Measurements from ENCODE around the gene ITIH4. TPM values are rescaled to one million over a fixed set of nuclear protein-coding genes. Genes with fewer than 3 reads are reported as not detected.

The ITIH4 gene
- total and polyA plus RNA-seq, 10 of the 15 experiments (the other 5 are each of a cell fraction or from before 2014, with no cell fraction given): 0.64 to 4.1 (median 1.3) TPM

DNA sequence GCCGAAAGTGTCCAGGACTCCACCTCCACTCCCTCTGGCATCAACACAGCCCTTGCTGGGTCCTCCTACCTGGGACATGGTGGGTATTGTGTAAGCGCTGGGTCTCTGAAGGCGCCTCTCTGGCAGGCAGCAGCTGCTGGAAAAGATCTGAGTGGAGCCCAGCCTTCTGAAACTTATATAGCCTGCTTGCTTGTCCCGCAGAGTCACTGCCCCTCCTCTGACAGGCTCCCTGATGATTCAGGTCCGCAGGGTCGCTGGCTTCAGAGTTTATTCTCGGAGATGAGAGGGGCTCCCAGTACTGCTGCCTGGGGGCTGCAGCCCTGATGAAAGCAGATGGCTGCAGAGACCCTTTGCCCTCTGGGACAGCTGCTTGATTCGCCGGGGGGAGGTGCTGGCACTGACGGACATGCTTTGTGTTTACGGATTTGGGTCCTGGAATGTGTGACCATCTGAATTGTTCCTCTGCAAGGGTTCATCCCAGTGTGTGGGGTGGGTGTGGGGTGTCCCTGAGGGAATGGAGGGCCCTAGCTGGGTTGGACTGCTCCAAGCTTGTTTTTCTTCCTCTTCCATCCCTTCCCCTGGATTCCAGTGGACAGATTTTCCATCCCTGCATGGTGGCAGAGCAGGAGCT is 4.5 kb upstream of the ITIH4 start, which contains the start of gene MUSTN1:
Gene MUSTN1, minus strand, starts transcription at position 149 of the 631 bp plus-strand sequence. Its CDS starts 71 bp downstream, at position 78.
- intact Hi-C loops (cut with micrococcal nuclease; ENCODE audit: unreplicated experiment) (no loop called here), in situ Hi-C loops (cut with MboI) (no loop called here)
- ChIA-PET POLR2A (no interaction called here), RAD21 (ENCODE audit: unreplicated experiment) (no interaction called here), CTCF (interaction anchor here (1.0 kb wide), 1 partner anchor 14 kb away, joined by 3 read pairs; no protein-coding TSS in a partner anchor), SMC1A (ENCODE audit: uncharacterized antibody, unreplicated experiment) (no interaction called here)
- H2AFZ ChIP-seq (ENCODE audit: control insufficient read depth, low read depth, low read length): no peak within 1 kb of the TSS
- H3K9ac ChIP-seq (ENCODE audit: control insufficient read depth, insufficient read depth, low read length): no peak within 1 kb of the TSS
- H3K4me2 ChIP-seq (ENCODE audit: control insufficient read depth, insufficient read depth): no peak within 1 kb of the TSS
- H3K79me2 ChIP-seq (ENCODE audit: control insufficient read depth, insufficient read depth, low read length): no peaks in the 10 kb centered on the region
- TF ChIP-seq, protein P1, sequence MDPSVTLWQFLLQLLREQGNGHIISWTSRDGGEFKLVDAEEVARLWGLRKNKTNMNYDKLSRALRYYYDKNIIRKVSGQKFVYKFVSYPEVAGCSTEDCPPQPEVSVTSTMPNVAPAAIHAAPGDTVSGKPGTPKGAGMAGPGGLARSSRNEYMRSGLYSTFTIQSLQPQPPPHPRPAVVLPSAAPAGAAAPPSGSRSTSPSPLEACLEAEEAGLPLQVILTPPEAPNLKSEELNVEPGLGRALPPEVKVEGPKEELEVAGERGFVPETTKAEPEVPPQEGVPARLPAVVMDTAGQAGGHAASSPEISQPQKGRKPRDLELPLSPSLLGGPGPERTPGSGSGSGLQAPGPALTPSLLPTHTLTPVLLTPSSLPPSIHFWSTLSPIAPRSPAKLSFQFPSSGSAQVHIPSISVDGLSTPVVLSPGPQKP (IDR thresholded peaks at IDR 0.05; ENCODE audit: low read depth, low read length): no peak
- TF ChIP-seq JUND (IDR thresholded peaks at IDR 0.05; ENCODE audit: low read depth, low read length) (no peak), CBX5 (IDR thresholded peaks at IDR 0.05; ENCODE audit: low read depth) (no peak), IKZF2 (IDR thresholded peaks at IDR 0.05) (no peak), ZNF622 (IDR thresholded peaks at IDR 0.05) (no peak)
- no peaks in the 10 kb centered on the region for H3K9me3 ChIP-seq (replicated peaks; ENCODE audit: control insufficient read depth, insufficient read depth, low read length)
- H3K4me1 ChIP-seq (ENCODE audit: control insufficient read depth, insufficient read depth, low read length): no peaks in the 10 kb centered on the region; the same call in 1 of the 2 replicates
- WGBS (ENCODE audit: insufficient coverage, insufficient replicate concordance, low lambda C conversion rate, missing lambda C conversion rate): 94% methylated on average over 10 of the region's 11 CpGs
- FAIRE-seq: no peak
- no peak for DNase-seq (ENCODE audit: low read depth, low spot score)
- no peak within 1 kb of the TSS for H3K27ac ChIP-seq (ENCODE audit: control insufficient read depth, insufficient read depth)
- no peaks in the 10 kb centered on the region for H4K20me1 ChIP-seq (ENCODE audit: control insufficient read depth, insufficient read depth)
- BruUV-seq (replicated peaks): no TSS peak
- H3K27me3 ChIP-seq (replicated peaks in 1 of 2; ENCODE audit: control insufficient read depth in 2 of 2, insufficient read depth in 2 of 2, low read length in 1 of 2): no peaks in the 10 kb centered on the region
- ATAC-seq: no peak
- H3K36me3 ChIP-seq (ENCODE audit: control insufficient read depth in 2 of 2, insufficient read depth in 2 of 2, low read length in 1 of 2): peaks cover under 1 to 2% of the 10 kb centered on the region in 2 experiments; a peak in 3 of 4 replicates
- H3K4me3 ChIP-seq: no peak within 1 kb of the TSS

DNA sequence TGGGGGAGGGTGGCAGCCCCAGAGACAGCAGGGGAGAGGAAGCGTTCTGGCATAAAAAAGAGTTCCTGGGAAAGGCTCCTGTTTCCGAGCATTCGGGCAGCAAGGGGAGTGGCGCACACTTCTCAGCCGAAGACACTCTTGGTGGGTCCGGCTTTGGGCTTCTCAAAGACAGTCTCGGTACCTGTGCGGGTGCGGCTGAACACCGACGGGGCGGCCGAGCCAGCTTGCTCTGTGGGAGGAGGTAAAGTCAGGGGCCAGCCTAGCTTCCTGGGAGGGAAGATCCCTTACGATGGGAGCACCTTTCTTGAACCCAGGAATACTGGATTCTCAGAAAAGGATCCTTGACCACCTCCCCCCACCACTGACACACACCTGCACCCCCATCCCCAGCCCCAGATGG is 2.7 kb upstream of the ITIH4 start:
- FAIRE-seq: no peak
- ChIA-PET SMC1A (ENCODE audit: uncharacterized antibody, unreplicated experiment) (no interaction called here), CTCF (no interaction called here)

More for the DNA sequence above, 2.7 kb upstream of the ITIH4 start:
- WGBS (ENCODE audit: insufficient coverage, insufficient replicate concordance, low lambda C conversion rate, missing lambda C conversion rate): 91% methylated on average over 14 of the region's 14 CpGs
- no peaks in the 10 kb centered on the region for H3K4me1 ChIP-seq (ENCODE audit: control insufficient read depth, insufficient read depth, low read length)
- ATAC-seq (no peak), DNase-seq (ENCODE audit: low read depth, low spot score) (no peak)
- in situ Hi-C loops (cut with MboI) (no loop called here), intact Hi-C loops (cut with micrococcal nuclease; ENCODE audit: unreplicated experiment) (no loop called here)
- H3K79me2 ChIP-seq (ENCODE audit: control insufficient read depth, insufficient read depth, low read length): no peaks in the 10 kb centered on the region
- TF ChIP-seq HDGF (IDR thresholded peaks at IDR 0.05) (no peak), EP300 (IDR thresholded peaks at IDR 0.05; ENCODE audit: borderline replicate concordance in 1 of 2, control insufficient read depth in 1 of 2, low read depth in 2 of 2, low read length in 2 of 2) (no peak), CREB1 (IDR thresholded peaks at IDR 0.05; ENCODE audit: low read depth) (no peak), CBFB (IDR thresholded peaks at IDR 0.05; ENCODE audit: low read depth) (no peak)
- TF ChIP-seq, protein P2, sequence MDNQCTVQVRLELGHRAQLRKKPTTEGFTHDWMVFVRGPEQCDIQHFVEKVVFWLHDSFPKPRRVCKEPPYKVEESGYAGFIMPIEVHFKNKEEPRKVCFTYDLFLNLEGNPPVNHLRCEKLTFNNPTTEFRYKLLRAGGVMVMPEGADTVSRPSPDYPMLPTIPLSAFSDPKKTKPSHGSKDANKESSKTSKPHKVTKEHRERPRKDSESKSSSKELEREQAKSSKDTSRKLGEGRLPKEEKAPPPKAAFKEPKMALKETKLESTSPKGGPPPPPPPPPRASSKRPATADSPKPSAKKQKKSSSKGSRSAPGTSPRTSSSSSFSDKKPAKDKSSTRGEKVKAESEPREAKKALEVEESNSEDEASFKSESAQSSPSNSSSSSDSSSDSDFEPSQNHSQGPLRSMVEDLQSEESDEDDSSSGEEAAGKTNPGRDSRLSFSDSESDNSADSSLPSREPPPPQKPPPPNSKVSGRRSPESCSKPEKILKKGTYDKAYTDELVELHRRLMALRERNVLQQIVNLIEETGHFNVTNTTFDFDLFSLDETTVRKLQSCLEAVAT (IDR thresholded peaks at IDR 0.05): no peak
- peaks cover 0 to 2% of the 10 kb centered on the region in 2 experiments; a peak in 2 of 4 replicates for H3K36me3 ChIP-seq (ENCODE audit: control insufficient read depth in 2 of 2, insufficient read depth in 2 of 2, low read length in 1 of 2)
- ChIA-PET POLR2A (no interaction called here), RAD21 (ENCODE audit: unreplicated experiment) (no interaction called here)
- H2AFZ ChIP-seq (ENCODE audit: control insufficient read depth, low read depth, low read length): no peak overlapping the region
- H3K9ac ChIP-seq (ENCODE audit: control insufficient read depth, insufficient read depth, low read length): no peak overlapping the region
- H3K4me3 ChIP-seq: no peak overlapping the region
- H3K27ac ChIP-seq (ENCODE audit: control insufficient read depth, insufficient read depth): no peak overlapping the region
- no peaks in the 10 kb centered on the region for H4K20me1 ChIP-seq (ENCODE audit: control insufficient read depth, insufficient read depth)
- H3K4me2 ChIP-seq (ENCODE audit: control insufficient read depth, insufficient read depth): no peak overlapping the region
- no TSS peak for BruUV-seq (replicated peaks)
- no peaks in the 10 kb centered on the region for H3K9me3 ChIP-seq (replicated peaks; ENCODE audit: control insufficient read depth, insufficient read depth, low read length)
- H3K27me3 ChIP-seq (replicated peaks in 1 of 2; ENCODE audit: control insufficient read depth in 2 of 2, insufficient read depth in 2 of 2, low read length in 1 of 2): no peaks in the 10 kb centered on the region

Measured in GM12878 (cell line).